ENCODE measurements around the gene CHRNB1. TPM values are rescaled to one million over a fixed set of nuclear protein-coding genes. Genes with fewer than 3 reads are reported as not detected.
"Not testable (repeated sequence)": the region's sequence is repeated elsewhere in the genome, so short reads cannot be mapped to it uniquely, and the experiment has no call there.

The CHRNB1 gene
- total and polyA plus RNA-seq, 2 experiments from 2014 or later, result 11.1 to 11.2 TPM

- Mint-ChIP-seq H3K27me3 (ENCODE audit: insufficient read depth, low read depth, poor library complexity) (peaks cover 6% of the 10 kb centered on the region), H3K9me3 (no peaks in the 10 kb centered on the region), H3K36me3 (ENCODE audit: low read depth) (peaks cover 6% of the 10 kb centered on the region), H3K4me1 (peaks cover 8% of the 10 kb centered on the region; the same call in 2 of the 3 replicates), H3K27ac (no peak overlapping the region), H3K4me3 (no peak overlapping the region)
- no peaks in the 10 kb centered on the region for H4K20me1 ChIP-seq (replicated peaks; ENCODE audit: insufficient read depth)
- H2AFZ ChIP-seq, result no peak overlapping the region
- no peak overlapping the region for H3K27ac ChIP-seq (ENCODE audit: low read depth)
- H3K4me2 ChIP-seq, result no peak overlapping the region
- H3K9me2 ChIP-seq (ENCODE audit: insufficient read depth), result no peaks in the 10 kb centered on the region
- H3K36me3 ChIP-seq (ENCODE audit: insufficient read depth), result no peaks in the 10 kb centered on the region
- TF ChIP-seq, protein P1, sequence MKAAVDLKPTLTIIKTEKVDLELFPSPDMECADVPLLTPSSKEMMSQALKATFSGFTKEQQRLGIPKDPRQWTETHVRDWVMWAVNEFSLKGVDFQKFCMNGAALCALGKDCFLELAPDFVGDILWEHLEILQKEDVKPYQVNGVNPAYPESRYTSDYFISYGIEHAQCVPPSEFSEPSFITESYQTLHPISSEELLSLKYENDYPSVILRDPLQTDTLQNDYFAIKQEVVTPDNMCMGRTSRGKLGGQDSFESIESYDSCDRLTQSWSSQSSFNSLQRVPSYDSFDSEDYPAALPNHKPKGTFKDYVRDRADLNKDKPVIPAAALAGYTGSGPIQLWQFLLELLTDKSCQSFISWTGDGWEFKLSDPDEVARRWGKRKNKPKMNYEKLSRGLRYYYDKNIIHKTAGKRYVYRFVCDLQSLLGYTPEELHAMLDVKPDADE (IDR thresholded peaks at IDR 0.05), result no peak
- no peak for TF ChIP-seq REST (IDR thresholded peaks at IDR 0.05; ENCODE audit: unreplicated experiment)
- no peaks in the 10 kb centered on the region for H3F3A ChIP-seq (replicated peaks; ENCODE audit: low read depth)
- DNase-seq (ENCODE audit: low spot score) (no peak), ATAC-seq (no peak)
- H3K4me3 ChIP-seq, result no peak overlapping the region
- H3K4me1 ChIP-seq (ENCODE audit: insufficient read depth), result peaks cover 4% of the 10 kb centered on the region; the same call in 1 of the 2 replicates
- H3K79me2 ChIP-seq (replicated peaks; ENCODE audit: insufficient read depth), result peaks cover 14% of the 10 kb centered on the region; the same call in 1 of the 2 replicates
- no peaks in the 10 kb centered on the region for H3K27me3 ChIP-seq (ENCODE audit: insufficient read depth)
Observed at GRCh38 chr17:7468804-7469389, 24.0 kb downstream of the CHRNB1 start.

DNA sequence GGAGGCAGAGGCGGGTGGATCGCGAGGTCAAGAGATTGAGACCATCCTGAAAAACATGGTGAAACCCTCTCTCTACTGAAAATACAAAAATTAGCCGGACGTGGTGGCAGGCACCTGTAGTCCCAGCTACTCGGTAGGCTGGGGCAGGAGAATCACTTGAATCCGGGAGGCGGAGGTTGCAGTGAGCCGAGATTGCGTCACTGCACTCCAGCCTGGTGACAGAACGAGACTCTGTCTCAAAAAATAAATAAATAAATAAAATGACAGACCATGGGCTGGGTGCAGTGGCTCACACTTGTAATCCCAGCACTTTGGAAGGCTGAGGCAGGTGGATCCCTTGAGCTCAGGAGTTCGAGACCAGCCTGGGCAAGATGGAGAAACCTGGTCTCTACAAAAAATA lies 25.0 kb downstream of the CHRNB1 start:
- not testable (repeated sequence) for H3K27ac Mint-ChIP-seq; H3K4me3 Mint-ChIP-seq; H3K4me3 ChIP-seq; DNase-seq (ENCODE audit: low spot score); H3K27ac ChIP-seq (ENCODE audit: low read depth); ATAC-seq; H3F3A ChIP-seq (replicated peaks; ENCODE audit: low read depth); H3K4me1 Mint-ChIP-seq; H3K9me2 ChIP-seq (ENCODE audit: insufficient read depth); H3K36me3 ChIP-seq (ENCODE audit: insufficient read depth); H4K20me1 ChIP-seq (replicated peaks; ENCODE audit: insufficient read depth); H3K36me3 Mint-ChIP-seq (ENCODE audit: low read depth); H3K27me3 ChIP-seq (ENCODE audit: insufficient read depth); H3K4me2 ChIP-seq; H3K9me3 Mint-ChIP-seq; H3K27me3 Mint-ChIP-seq (ENCODE audit: insufficient read depth, low read depth, poor library complexity); H3K4me1 ChIP-seq (ENCODE audit: insufficient read depth); H2AFZ ChIP-seq
- H3K79me2 ChIP-seq (replicated peaks; ENCODE audit: insufficient read depth), result peaks cover 19% of the 10 kb centered on the region; the same call in 1 of the 2 replicates

- not testable (repeated sequence) for H3K36me3 ChIP-seq (ENCODE audit: insufficient read depth); H3K9me3 Mint-ChIP-seq; H3K27ac Mint-ChIP-seq; H3K4me1 ChIP-seq (ENCODE audit: insufficient read depth); H3K36me3 Mint-ChIP-seq (ENCODE audit: low read depth); DNase-seq (ENCODE audit: low spot score); H3K4me3 Mint-ChIP-seq; H3K9me2 ChIP-seq (ENCODE audit: insufficient read depth); H4K20me1 ChIP-seq (replicated peaks; ENCODE audit: insufficient read depth); H3F3A ChIP-seq (replicated peaks; ENCODE audit: low read depth); H3K27ac ChIP-seq (ENCODE audit: low read depth); ATAC-seq; H3K27me3 Mint-ChIP-seq (ENCODE audit: insufficient read depth, low read depth, poor library complexity); H3K4me2 ChIP-seq; H2AFZ ChIP-seq; H3K4me3 ChIP-seq; H3K27me3 ChIP-seq (ENCODE audit: insufficient read depth); H3K4me1 Mint-ChIP-seq
- peaks cover 25% of the 10 kb centered on the region for H3K79me2 ChIP-seq (replicated peaks; ENCODE audit: insufficient read depth)
Observed at GRCh38 chr17:7470457-7470973, 25.7 kb downstream of the CHRNB1 start.

All from GM23338 (cell line).